RPMI8226 (cell line): ENCODE measurements around the gene PPP1R1B.

Experiments used
- DNase-seq: peaks from one replicate; pipeline ENCODE4 v3.0.0-alpha.2; 2015

The PPP1R1B gene

GRCh38 chr17:39670746-39671145 is 44.0 kb downstream of the PPP1R1B start:
- no peak for DNase-seq

GRCh38 chr17:39671651-39672521 is 45.1 kb downstream of the PPP1R1B start:
- DNase-seq = no peak

GRCh38 chr17:39672522-39673334 is 46.0 kb downstream of the PPP1R1B start:
- no peak for DNase-seq

- DNase-seq = no peak
Observed at GRCh38 chr17:39673335-39674081, 46.8 kb downstream of the PPP1R1B start.

GRCh38 chr17:39674179-39674578 is 47.4 kb downstream of the PPP1R1B start:
- DNase-seq = no peak

GRCh38 chr17:39674702-39675389 is 48.1 kb downstream of the PPP1R1B start:
- DNase-seq = no peak

GRCh38 chr17:39675390-39676082 is 48.8 kb downstream of the PPP1R1B start:
- no peak for DNase-seq

GRCh38 chr17:39676198-39676819 is 49.6 kb downstream of the PPP1R1B start:
- DNase-seq = no peak

GRCh38 chr17:39677072-39677471 is 50.3 kb downstream of the PPP1R1B start:
- DNase-seq = no peak

GRCh38 chr17:39677542-39678339 is 51.0 kb downstream of the PPP1R1B start:
- DNase-seq = no peak

GRCh38 chr17:39678340-39679116 is 51.8 kb downstream of the PPP1R1B start:
- no peak for DNase-seq

- DNase-seq = no peak
Observed at GRCh38 chr17:39679521-39680192, 52.9 kb downstream of the PPP1R1B start.

- DNase-seq = no peak
Observed at GRCh38 chr17:39683295-39683939, 56.7 kb downstream of the PPP1R1B start.

- no peak for DNase-seq
Observed at GRCh38 chr17:39684369-39685192, 57.8 kb downstream of the PPP1R1B start.
